OCI-M1 (cell line): Measurements from ENCODE around the gene NXN.
A peak's percentile ranks its signal among the peaks of the same experiment; 100 is the strongest.

ENCODE experiments used
- DNase-seq: peaks from one replicate; lab custom pipeline; 2025; lab: John Stamatoyannopoulos, UW

NXN gene

GRCh38 chr17:979539-980405 lies at the start of gene NXN:
Gene NXN (minus strand): TSS chr17:979776.
- DNase-seq: peak; percentile 72

GRCh38 chr17:1027044-1027443 lies 47.5 kb upstream of the NXN start:
- no peak for DNase-seq

- DNase-seq: no peak
Observed at GRCh38 chr17:1026599-1026975, 47.0 kb upstream of the NXN start.

GRCh38 chr17:1025733-1026598 lies 46.4 kb upstream of the NXN start:
- no peak for DNase-seq

GRCh38 chr17:1024076-1024475 lies 44.5 kb upstream of the NXN start:
- no peak for DNase-seq

- DNase-seq: no peak
Observed at GRCh38 chr17:1022278-1023024, 42.9 kb upstream of the NXN start.

GRCh38 chr17:1021147-1021546 lies 41.6 kb upstream of the NXN start:
- no peak for DNase-seq

GRCh38 chr17:1019451-1019850 lies 39.9 kb upstream of the NXN start:
- DNase-seq: no peak

- no peak for DNase-seq
Observed at GRCh38 chr17:1018547-1018946, 39.0 kb upstream of the NXN start.

- DNase-seq: no peak
Observed at GRCh38 chr17:1013729-1014090, 34.1 kb upstream of the NXN start.

GRCh38 chr17:1012823-1013728 lies 33.5 kb upstream of the NXN start:
- DNase-seq: no peak

GRCh38 chr17:1011760-1012735 lies 32.5 kb upstream of the NXN start:
- no peak for DNase-seq

GRCh38 chr17:1011138-1011537 lies 31.6 kb upstream of the NXN start:
- no peak for DNase-seq

- no peak for DNase-seq
Observed at GRCh38 chr17:1010586-1010985, 31.0 kb upstream of the NXN start.

GRCh38 chr17:1010086-1010450 lies 30.5 kb upstream of the NXN start:
- no peak for DNase-seq

- no peak for DNase-seq
Observed at GRCh38 chr17:1009229-1010085, 29.9 kb upstream of the NXN start.

GRCh38 chr17:1008008-1008761 lies 28.6 kb upstream of the NXN start:
- DNase-seq: no peak

- no peak for DNase-seq
Observed at GRCh38 chr17:1007310-1008007, 27.9 kb upstream of the NXN start.
